A549 (cell line): ENCODE measurements around the gene IGSF11. TPM values are rescaled to one million over a fixed set of nuclear protein-coding genes. Genes with fewer than 3 reads are reported as not detected.

ENCODE experiments used
- ATAC-seq, 2 experiments: fragments of 200-7000 bp in 1 of 2; fragments of >200 bp in 1 of 2; cut with Nextera tagmentation in 1 of 2; cut with Tn5 transposase in 1 of 2; 3 replicates each; pipeline versions ENCODE4 v1.8.0 to v1.9.1; 2018 to 2020; ENCODE audit warnings: mild to moderate bottlenecking in 1 of 2, moderate library complexity in 1 of 2
- CTCF ChIA-PET: fragments of 300-600 bp; sonication (Branson Sonifier 250); formaldehyde crosslinking; extraction: SDS; loops from one replicate; lab custom pipeline; 2021; ENCODE audit warnings: antibody characterized with exemption, inconsistent platforms; lab: Yijun Ruan, JAX
- POLR2A ChIA-PET: fragments of 350-600 bp; formaldehyde crosslinking; extraction: SDS; loops from one replicate; lab custom pipeline; 2021; ENCODE audit warnings: antibody characterized with exemption, inconsistent platforms; lab: Yijun Ruan, JAX
- DNase-seq, 2 experiments: peaks; one replicate each; pipeline versions ENCODE4 v3.0.0 to v3.0.0-alpha.2; 2011 to 2016; ENCODE audit warnings: low read depth in 1 of 2, low spot score in 1 of 2
- FAIRE-seq: peaks from 2 replicates; lab custom pipeline; 2011; peaks lifted over from hg19 to GRCh38; lab: Jason Lieb, UNC
- H3K27ac ChIP-seq, 2 experiments: fragments of >200 bp; sonication (Bioruptor Twin); formaldehyde crosslinking; 3 replicates each; pipeline ENCODE4 v1.5.1; 2016 to 2017
- H3K4me1 ChIP-seq: fragments of >200 bp; sonication (Bioruptor Twin); formaldehyde crosslinking; 3 replicates; pipeline ENCODE4 v1.6.1; 2016
- H3K4me2 ChIP-seq: fragments of >200 bp; sonication (Bioruptor Twin); formaldehyde crosslinking; 3 replicates; pipeline ENCODE4 v1.6.1; 2016
- H3K4me3 ChIP-seq: fragments of >200 bp; sonication (Bioruptor Twin); formaldehyde crosslinking; 3 replicates; pipeline ENCODE4 v1.5.1; 2016
- H3K9me3 ChIP-seq: fragments of >200 bp; sonication (Bioruptor Twin); formaldehyde crosslinking; 3 replicates; pipeline ENCODE4 v1.6.1; 2016
- CBX8 ChIP-seq: fragments of 200-600 bp; sonication (generic); IDR thresholded peaks from 2 replicates; pipeline ENCODE4 v1.6.1; 2016
- CEBPB ChIP-seq, 2 experiments: fragments of >200 bp in 1 of 2; sonication (Bioruptor Twin) in 1 of 2; formaldehyde crosslinking in 1 of 2; IDR thresholded peaks; 2 replicates each; pipeline ENCODE4 v1.6.1; 2012 to 2016
- CHD2 ChIP-seq: fragments of 150-350 bp; IDR thresholded peaks from 2 replicates; pipeline ENCODE4 v1.6.1; 2014; ENCODE audit warnings: low read length; ENCODE audit not compliant: partially characterized antibody
- CHD4 ChIP-seq: fragments of 200-600 bp; sonication (generic); IDR thresholded peaks from 2 replicates; pipeline ENCODE4 v1.6.1; 2016; ENCODE audit warnings: antibody characterized with exemption, mild to moderate bottlenecking, borderline replicate concordance
- EHMT2 ChIP-seq: fragments of 200-600 bp; sonication (generic); IDR thresholded peaks from 2 replicates; pipeline ENCODE4 v1.6.1; 2016; ENCODE audit warnings: antibody characterized with exemption, low read depth, mild to moderate bottlenecking, moderate library complexity
- FOXS1 ChIP-seq: fragments of 250-450 bp; sonication (Bioruptor Pico); IDR thresholded peaks from 2 replicates; pipeline ENCODE4 v1.5.0; 2020; ENCODE audit warnings: mild to moderate bottlenecking, moderate library complexity
- HOXB5 ChIP-seq: fragments of 250-450 bp; sonication (Bioruptor Pico); IDR thresholded peaks from 2 replicates; pipeline ENCODE4 v1.5.0; 2020; ENCODE audit warnings: mild to moderate bottlenecking, moderate library complexity
- JUNB ChIP-seq: fragments of >200 bp; sonication (Bioruptor Twin); formaldehyde crosslinking; IDR thresholded peaks from 2 replicates; pipeline ENCODE4 v1.6.1; 2016
- MAFK ChIP-seq: fragments of 450-650 bp; IDR thresholded peaks from 2 replicates; pipeline ENCODE4 v1.6.1; 2014; ENCODE audit not compliant: partially characterized antibody
- POLR2A ChIP-seq: IDR thresholded peaks from 2 replicates; pipeline ENCODE4 v1.6.1; 2012; ENCODE audit warnings: mild to moderate bottlenecking, low read length
- RARB ChIP-seq: fragments of 250-450 bp; sonication (Bioruptor Pico); IDR thresholded peaks from 2 replicates; pipeline ENCODE4 v1.8.0; 2021; ENCODE audit warnings: mild to moderate bottlenecking, moderate library complexity
- RCOR1 ChIP-seq: fragments of 150-350 bp; IDR thresholded peaks from 2 replicates; pipeline ENCODE4 v1.6.1; 2014; ENCODE audit warnings: antibody characterized with exemption, low read length, low read depth
- RFX5 ChIP-seq: fragments of 450-650 bp; IDR thresholded peaks from 2 replicates; pipeline ENCODE4 v1.7.1; 2014; ENCODE audit warnings: antibody characterized with exemption, mild to moderate bottlenecking, moderate library complexity
- SMC3 ChIP-seq: fragments of >200 bp; sonication (Bioruptor Twin); formaldehyde crosslinking; IDR thresholded peaks from 3 replicates; pipeline ENCODE4 v1.6.1; 2018; ENCODE audit warnings: inconsistent platforms
- SREBF2 ChIP-seq: fragments of 450-650 bp; IDR thresholded peaks from 2 replicates; pipeline ENCODE4 v1.6.1; 2014; ENCODE audit warnings: mild to moderate bottlenecking, moderate library complexity
- ZC3H11A ChIP-seq: fragments of 450-650 bp; IDR thresholded peaks from 2 replicates; pipeline ENCODE4 v1.6.1; 2014; ENCODE audit warnings: antibody characterized with exemption, mild to moderate bottlenecking
- ZFP36 ChIP-seq: fragments of 450-650 bp; IDR thresholded peaks from 2 replicates; pipeline ENCODE4 v1.6.1; 2014; ENCODE audit warnings: borderline replicate concordance; ENCODE audit not compliant: partially characterized antibody
- WGBS: methylation state at CpG from one replicate; pipeline ENCODE4 v1.1.6; 2017; ENCODE audit errors: missing lambda C conversion rate; 5-methylcytosine and 5-hydroxymethylcytosine counted together
- polyA plus RNA-seq, 4 experiments: library from polyadenylated mRNA; depleted of rRNA in 3 of 4; stranded (reverse); fragments of >200 nt; fragmentation: RNase III in 1 of 4; extraction: RNeasy Plus Mini Kit Qiagen cat#74134 plus additional on column Dnase treatment in 1 of 4; gene quantifications; 2 replicates in 3 of 4; 3 replicates in 1 of 4; pipeline ENCODE4 v1.2.3, GENCODE V29; 2011 to 2017
- TF ChIP-seq, protein P1 (sequence below): fragments of 150-350 bp; IDR thresholded peaks from 2 replicates; pipeline ENCODE4 v1.6.1; 2014; ENCODE audit warnings: low read depth, mild to moderate bottlenecking, low read length
- TF ChIP-seq, protein P2 (sequence below): fragments of >200 bp; sonication (Bioruptor Twin); formaldehyde crosslinking; IDR thresholded peaks from 3 replicates; pipeline ENCODE4 v1.6.1; 2016
- TF ChIP-seq, protein P3 (sequence below): fragments of 250-450 bp; sonication (Bioruptor Pico); IDR thresholded peaks from 2 replicates; pipeline ENCODE4 v1.5.0; 2020; ENCODE audit warnings: low read depth, mild to moderate bottlenecking, moderate library complexity

IGSF11 gene
- polyA plus RNA-seq, 2 of the 4 experiments (the other 2 are of a cell fraction) = 5.2 to 21.7 TPM

DNA sequence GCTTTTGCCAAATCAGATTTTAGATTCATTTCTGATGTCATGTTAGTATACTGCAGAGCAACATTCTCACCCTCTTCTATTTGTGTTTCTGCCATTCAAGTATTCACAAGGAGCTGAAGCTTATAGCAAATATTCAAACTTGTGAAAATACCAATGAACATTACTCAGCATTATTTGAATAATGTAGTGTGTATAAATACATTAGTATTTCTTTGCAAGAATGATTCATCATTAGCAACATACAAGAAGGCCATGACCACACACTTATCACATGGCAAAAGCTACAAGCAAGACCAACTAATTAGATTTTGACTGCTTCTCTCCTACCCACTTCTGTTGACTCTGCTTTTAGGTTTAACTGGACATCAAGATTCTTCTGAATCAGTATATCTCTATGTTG is 124.9 kb downstream of the IGSF11 start:
- Histone ChIP-seq H3K9me3 (no peaks in the 10 kb centered on the region), H3K4me1 (peaks cover 9% of the 10 kb centered on the region; the same call in 2 of the 3 replicates)
- FAIRE-seq = peak; percentile 46
- TF ChIP-seq MAFK (peak; percentile 84), CHD4 (no peak)
- TF ChIP-seq, all 56 proteins: peak for 1
- CTCF ChIA-PET = interaction anchor here (0.9 kb wide), 1 partner anchor 25 kb away, joined by 5 read pairs; no protein-coding TSS in a partner anchor
- Histone ChIP-seq H3K4me3 (no peak overlapping the region), H3K27ac (no peak overlapping the region), H3K4me2 (no peak overlapping the region)
- no peak for ATAC-seq
- POLR2A ChIA-PET = no interaction called here
- DNase-seq = peak in 1 of 2 experiments; percentile 13

DNA sequence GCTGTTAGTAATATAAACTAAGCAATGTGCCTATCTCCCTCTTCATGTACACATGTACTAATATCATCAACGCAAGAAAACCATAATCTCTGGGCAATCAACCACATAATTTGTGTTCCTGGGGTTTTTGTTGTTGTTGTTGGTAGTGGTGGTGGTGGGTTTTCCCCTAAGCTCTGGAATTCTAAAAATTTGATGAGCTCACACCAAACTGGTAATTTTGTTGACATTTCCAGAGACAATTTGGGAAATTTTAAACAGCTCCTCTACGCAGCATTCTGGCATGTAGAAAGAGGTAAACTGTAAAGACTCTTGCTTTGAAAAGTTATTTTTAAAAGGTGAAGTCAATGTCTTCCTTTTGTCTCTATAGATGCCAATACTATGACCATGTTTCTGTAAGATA is 126.7 kb downstream of the IGSF11 start:
- ChIA-PET CTCF (interaction anchor here (0.6 to 3.8 kb wide), 3 partner anchors 23 to 185 kb away, joined by 3 to 18 read pairs (median 6); no protein-coding TSS in a partner anchor), POLR2A (no interaction called here)
- Histone ChIP-seq H3K4me3 (no peak overlapping the region), H3K4me2 (no peak overlapping the region), H3K4me1 (peaks cover 9% of the 10 kb centered on the region; the same call in 2 of the 3 replicates), H3K9me3 (no peaks in the 10 kb centered on the region), H3K27ac (no peak overlapping the region)
- no peak for FAIRE-seq
- WGBS = 59% methylated on average over 2 of the region's 2 CpGs
- no peak for ATAC-seq
- DNase-seq = no peak
- TF ChIP-seq, protein P1, sequence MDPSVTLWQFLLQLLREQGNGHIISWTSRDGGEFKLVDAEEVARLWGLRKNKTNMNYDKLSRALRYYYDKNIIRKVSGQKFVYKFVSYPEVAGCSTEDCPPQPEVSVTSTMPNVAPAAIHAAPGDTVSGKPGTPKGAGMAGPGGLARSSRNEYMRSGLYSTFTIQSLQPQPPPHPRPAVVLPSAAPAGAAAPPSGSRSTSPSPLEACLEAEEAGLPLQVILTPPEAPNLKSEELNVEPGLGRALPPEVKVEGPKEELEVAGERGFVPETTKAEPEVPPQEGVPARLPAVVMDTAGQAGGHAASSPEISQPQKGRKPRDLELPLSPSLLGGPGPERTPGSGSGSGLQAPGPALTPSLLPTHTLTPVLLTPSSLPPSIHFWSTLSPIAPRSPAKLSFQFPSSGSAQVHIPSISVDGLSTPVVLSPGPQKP = no peak
- TF ChIP-seq ZFP36 (no peak), CHD2 (no peak)

DNA sequence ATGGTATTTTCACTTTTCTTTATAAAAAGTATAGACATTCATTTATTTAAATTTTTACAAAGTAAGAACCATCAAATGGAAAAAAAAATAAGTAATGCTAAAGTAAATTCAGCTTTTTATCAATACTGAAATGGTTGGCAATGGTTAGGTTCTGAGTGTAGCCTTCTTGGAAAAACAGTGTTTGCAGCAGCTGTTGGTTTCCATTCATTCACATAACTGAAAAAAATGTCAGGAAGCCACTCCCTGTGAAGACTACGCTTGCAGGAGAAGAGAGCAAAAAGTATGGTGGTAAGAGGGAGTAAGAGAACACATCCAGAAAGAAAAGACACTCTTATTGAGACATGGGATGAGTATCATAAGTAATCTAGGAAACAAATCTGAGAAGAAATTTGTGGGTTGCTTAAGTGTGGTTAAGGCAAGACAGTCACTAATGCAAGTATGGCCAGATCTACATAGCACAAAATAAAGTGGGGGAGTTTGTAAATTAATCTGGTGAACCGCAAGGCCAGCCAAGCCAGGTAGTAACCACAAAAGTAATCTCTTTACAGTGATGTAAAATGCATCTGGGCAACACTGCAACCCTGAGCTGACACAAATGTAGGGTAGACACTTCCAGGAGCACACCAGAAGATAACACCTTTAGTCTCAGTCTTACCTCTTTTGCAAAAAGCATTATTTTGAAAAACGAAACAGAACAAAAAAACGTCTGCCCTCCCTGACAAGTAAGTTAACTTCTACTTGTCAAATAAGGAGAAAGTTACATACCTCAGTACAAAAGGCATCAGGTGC is 133.7 kb downstream of the IGSF11 start:
- CTCF ChIA-PET = interaction anchor here (1.4 kb wide), 1 partner anchor 16 kb away, joined by 3 read pairs; no protein-coding TSS in a partner anchor
- Histone ChIP-seq H3K27ac (no peak overlapping the region), H3K4me2 (no peak overlapping the region), H3K4me3 (no peak overlapping the region), H3K9me3 (no peaks in the 10 kb centered on the region), H3K4me1 (no peaks in the 10 kb centered on the region)
- POLR2A ChIA-PET = no interaction called here
- FAIRE-seq (peak; percentile 36), DNase-seq (no peak), ATAC-seq (no peak)
- TF ChIP-seq RFX5 = no peak
- no peak for TF ChIP-seq ZC3H11A
- TF ChIP-seq POLR2A = no peak
- TF ChIP-seq JUNB = no peak
- TF ChIP-seq ZFP36 = no peak
- no peak for TF ChIP-seq FOXS1 (CRISPR knock-in tag)
- TF ChIP-seq, protein P2, sequence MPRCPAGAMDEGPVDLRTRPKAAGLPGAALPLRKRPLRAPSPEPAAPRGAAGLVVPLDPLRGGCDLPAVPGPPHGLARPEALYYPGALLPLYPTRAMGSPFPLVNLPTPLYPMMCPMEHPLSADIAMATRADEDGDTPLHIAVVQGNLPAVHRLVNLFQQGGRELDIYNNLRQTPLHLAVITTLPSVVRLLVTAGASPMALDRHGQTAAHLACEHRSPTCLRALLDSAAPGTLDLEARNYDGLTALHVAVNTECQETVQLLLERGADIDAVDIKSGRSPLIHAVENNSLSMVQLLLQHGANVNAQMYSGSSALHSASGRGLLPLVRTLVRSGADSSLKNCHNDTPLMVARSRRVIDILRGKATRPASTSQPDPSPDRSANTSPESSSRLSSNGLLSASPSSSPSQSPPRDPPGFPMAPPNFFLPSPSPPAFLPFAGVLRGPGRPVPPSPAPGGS = no peak
- TF ChIP-seq SMC3 = no peak
- no peak for TF ChIP-seq EHMT2
- no peak for TF ChIP-seq CBX8
- 67% methylated on average over 4 of the region's 4 CpGs for WGBS

DNA sequence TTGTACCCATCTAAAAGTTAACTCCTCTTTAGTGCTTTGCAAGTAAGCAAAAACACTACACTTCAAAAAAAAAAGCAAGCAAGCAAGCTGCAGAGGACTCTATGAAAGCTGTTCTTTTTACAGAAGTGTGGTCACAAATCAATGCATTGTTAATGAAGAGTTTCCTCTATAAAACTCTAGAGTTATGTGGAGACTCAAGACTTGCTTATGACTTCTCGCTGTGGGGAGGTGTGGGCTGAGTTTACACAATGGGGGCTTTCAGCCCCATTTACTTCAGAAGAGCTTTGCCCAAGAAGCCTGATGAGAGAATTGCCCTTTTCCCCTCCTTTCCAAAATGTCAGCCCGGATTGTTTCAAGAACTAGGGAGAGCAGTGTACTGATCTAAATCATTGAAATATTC is 144.4 kb downstream of the IGSF11 start:
- H3K4me1 ChIP-seq = no peaks in the 10 kb centered on the region
- ATAC-seq (no peak), DNase-seq (no peak), FAIRE-seq (no peak)
- no peak overlapping the region for H3K4me2 ChIP-seq
- no peak overlapping the region for H3K4me3 ChIP-seq
- WGBS = 88% methylated on average over 2 of the region's 2 CpGs
- POLR2A ChIA-PET = no interaction called here
- H3K9me3 ChIP-seq = no peaks in the 10 kb centered on the region
- TF ChIP-seq RARB (CRISPR knock-in tag) (no peak), HOXB5 (no peak), SREBF2 (no peak), CEBPB (IDR thresholded peaks at IDR 0.05) (no peak), RCOR1 (no peak)
- TF ChIP-seq, protein P3, sequence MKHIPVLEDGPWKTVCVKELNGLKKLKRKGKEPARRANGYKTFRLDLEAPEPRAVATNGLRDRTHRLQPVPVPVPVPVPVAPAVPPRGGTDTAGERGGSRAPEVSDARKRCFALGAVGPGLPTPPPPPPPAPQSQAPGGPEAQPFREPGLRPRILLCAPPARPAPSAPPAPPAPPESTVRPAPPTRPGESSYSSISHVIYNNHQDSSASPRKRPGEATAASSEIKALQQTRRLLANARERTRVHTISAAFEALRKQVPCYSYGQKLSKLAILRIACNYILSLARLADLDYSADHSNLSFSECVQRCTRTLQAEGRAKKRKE = no peak
- H3K27ac ChIP-seq = no peak overlapping the region
- CTCF ChIA-PET = interaction anchor here (0.6 to 12.3 kb wide), 4 partner anchors 7 to 640 kb away, joined by 3 to 207 read pairs (median 22); partner anchors contain the start of gene IGSF11
